Measurements from ENCODE around the gene CLDN16. TPM values are rescaled to one million over a fixed set of nuclear protein-coding genes. Genes with fewer than 3 reads are reported as not detected.

Gene CLDN16
- 0.10 TPM for total RNA-seq

GRCh38 chr3:190387578-190388213 is at the start of gene CLDN16:
TSS of gene CLDN16 (plus strand) at chr3:190388163. CDS start at chr3:190388330, 167 bp downstream.
- Histone ChIP-seq H3K9me3 (ENCODE audit: low read depth, low read length) (no peaks in the 10 kb centered on the region), H3K4me3 (ENCODE audit: low read length) (no peak within 1 kb of the TSS), H3K4me1 (ENCODE audit: insufficient read depth, low read length) (no peaks in the 10 kb centered on the region), H3K27me3 (ENCODE audit: insufficient read depth, low read length) (no peaks in the 10 kb centered on the region)

GRCh38 chr3:190338717-190339116 is 49.2 kb upstream of the CLDN16 start:
- no peak overlapping the region for H3K4me3 ChIP-seq (ENCODE audit: low read length)
- H3K27me3 ChIP-seq (ENCODE audit: insufficient read depth, low read length) = no peaks in the 10 kb centered on the region
- H3K9me3 ChIP-seq (ENCODE audit: low read depth, low read length) = no peaks in the 10 kb centered on the region
- no peaks in the 10 kb centered on the region for H3K4me1 ChIP-seq (ENCODE audit: insufficient read depth, low read length)

- Histone ChIP-seq H3K27me3 (ENCODE audit: insufficient read depth, low read length) (no peaks in the 10 kb centered on the region), H3K4me3 (ENCODE audit: low read length) (no peak overlapping the region), H3K4me1 (ENCODE audit: insufficient read depth, low read length) (no peaks in the 10 kb centered on the region), H3K9me3 (ENCODE audit: low read depth, low read length) (no peaks in the 10 kb centered on the region)
These were observed 48.8 kb upstream of the CLDN16 start for GRCh38 chr3:190339130-190339529.

- no peaks in the 10 kb centered on the region for H3K27me3 ChIP-seq (ENCODE audit: insufficient read depth, low read length)
These were observed 47.9 kb upstream of the CLDN16 start for GRCh38 chr3:190340071-190340470.

GRCh38 chr3:190345027-190345821 is 42.7 kb upstream of the CLDN16 start:
- Histone ChIP-seq H3K4me1 (ENCODE audit: insufficient read depth, low read length) (no peaks in the 10 kb centered on the region), H3K9me3 (ENCODE audit: low read depth, low read length) (no peaks in the 10 kb centered on the region), H3K27me3 (ENCODE audit: insufficient read depth, low read length) (no peaks in the 10 kb centered on the region), H3K4me3 (ENCODE audit: low read length) (no peak overlapping the region)

More at GRCh38 chr3:190340071-190340470, 47.9 kb upstream of the CLDN16 start:
- Histone ChIP-seq H3K4me1 (ENCODE audit: insufficient read depth, low read length) (no peaks in the 10 kb centered on the region), H3K9me3 (ENCODE audit: low read depth, low read length) (no peaks in the 10 kb centered on the region), H3K4me3 (ENCODE audit: low read length) (no peak overlapping the region)

- H3K4me3 ChIP-seq (ENCODE audit: low read length) = no peak overlapping the region
- no peaks in the 10 kb centered on the region for H3K9me3 ChIP-seq (ENCODE audit: low read depth, low read length)
- no peaks in the 10 kb centered on the region for H3K27me3 ChIP-seq (ENCODE audit: insufficient read depth, low read length)
- H3K4me1 ChIP-seq (ENCODE audit: insufficient read depth, low read length) = no peaks in the 10 kb centered on the region
These were observed 42.1 kb upstream of the CLDN16 start for GRCh38 chr3:190345878-190346277.

- no peaks in the 10 kb centered on the region for H3K4me1 ChIP-seq (ENCODE audit: insufficient read depth, low read length)
- H3K9me3 ChIP-seq (ENCODE audit: low read depth, low read length) = no peaks in the 10 kb centered on the region
- H3K27me3 ChIP-seq (ENCODE audit: insufficient read depth, low read length) = no peaks in the 10 kb centered on the region
- no peak overlapping the region for H3K4me3 ChIP-seq (ENCODE audit: low read length)
These were observed 41.4 kb upstream of the CLDN16 start for GRCh38 chr3:190346541-190346940.

GRCh38 chr3:190352861-190353457 is 35.0 kb upstream of the CLDN16 start:
- no peak overlapping the region for H3K4me3 ChIP-seq (ENCODE audit: low read length)
- no peaks in the 10 kb centered on the region for H3K9me3 ChIP-seq (ENCODE audit: low read depth, low read length)
- H3K4me1 ChIP-seq (ENCODE audit: insufficient read depth, low read length) = no peaks in the 10 kb centered on the region
- no peaks in the 10 kb centered on the region for H3K27me3 ChIP-seq (ENCODE audit: insufficient read depth, low read length)

GRCh38 chr3:190356246-190356645 is 31.7 kb upstream of the CLDN16 start:
- Histone ChIP-seq H3K4me3 (ENCODE audit: low read length) (no peak overlapping the region), H3K4me1 (ENCODE audit: insufficient read depth, low read length) (no peaks in the 10 kb centered on the region), H3K27me3 (ENCODE audit: insufficient read depth, low read length) (no peaks in the 10 kb centered on the region), H3K9me3 (ENCODE audit: low read depth, low read length) (no peaks in the 10 kb centered on the region)

- no peak overlapping the region for H3K4me3 ChIP-seq (ENCODE audit: low read length)
- H3K27me3 ChIP-seq (ENCODE audit: insufficient read depth, low read length) = no peaks in the 10 kb centered on the region
- H3K4me1 ChIP-seq (ENCODE audit: insufficient read depth, low read length) = no peaks in the 10 kb centered on the region
- no peaks in the 10 kb centered on the region for H3K9me3 ChIP-seq (ENCODE audit: low read depth, low read length)
These were observed 30.5 kb upstream of the CLDN16 start for GRCh38 chr3:190357468-190357867.

GRCh38 chr3:190359813-190360212 is 28.1 kb upstream of the CLDN16 start:
- Histone ChIP-seq H3K9me3 (ENCODE audit: low read depth, low read length) (no peaks in the 10 kb centered on the region), H3K4me1 (ENCODE audit: insufficient read depth, low read length) (no peaks in the 10 kb centered on the region), H3K4me3 (ENCODE audit: low read length) (no peak overlapping the region), H3K27me3 (ENCODE audit: insufficient read depth, low read length) (no peaks in the 10 kb centered on the region)

- H3K9me3 ChIP-seq (ENCODE audit: low read depth, low read length) = no peaks in the 10 kb centered on the region
- no peaks in the 10 kb centered on the region for H3K4me1 ChIP-seq (ENCODE audit: insufficient read depth, low read length)
- H3K27me3 ChIP-seq (ENCODE audit: insufficient read depth, low read length) = no peaks in the 10 kb centered on the region
- no peak overlapping the region for H3K4me3 ChIP-seq (ENCODE audit: low read length)
These were observed 27.7 kb upstream of the CLDN16 start for GRCh38 chr3:190360228-190360627.

GRCh38 chr3:190361791-190362190 is 26.2 kb upstream of the CLDN16 start:
- H3K4me1 ChIP-seq (ENCODE audit: insufficient read depth, low read length) = no peaks in the 10 kb centered on the region
- no peak overlapping the region for H3K4me3 ChIP-seq (ENCODE audit: low read length)
- H3K9me3 ChIP-seq (ENCODE audit: low read depth, low read length) = no peaks in the 10 kb centered on the region
- H3K27me3 ChIP-seq (ENCODE audit: insufficient read depth, low read length) = no peaks in the 10 kb centered on the region

- H3K9me3 ChIP-seq (ENCODE audit: low read depth, low read length) = no peaks in the 10 kb centered on the region
- H3K4me3 ChIP-seq (ENCODE audit: low read length) = no peak overlapping the region
- no peaks in the 10 kb centered on the region for H3K4me1 ChIP-seq (ENCODE audit: insufficient read depth, low read length)
- no peaks in the 10 kb centered on the region for H3K27me3 ChIP-seq (ENCODE audit: insufficient read depth, low read length)
These were observed 25.7 kb upstream of the CLDN16 start for GRCh38 chr3:190362258-190362657.

GRCh38 chr3:190366133-190366532 is 21.8 kb upstream of the CLDN16 start:
- Histone ChIP-seq H3K4me1 (ENCODE audit: insufficient read depth, low read length) (no peaks in the 10 kb centered on the region), H3K27me3 (ENCODE audit: insufficient read depth, low read length) (no peaks in the 10 kb centered on the region), H3K9me3 (ENCODE audit: low read depth, low read length) (no peaks in the 10 kb centered on the region), H3K4me3 (ENCODE audit: low read length) (no peak overlapping the region)
